Medulla oblongata (tissue), 1 donor: ENCODE data around the gene NXT1.
A peak's percentile ranks its signal among the peaks of the same experiment; 100 is the strongest.
"Not testable (repeated sequence)": the region's sequence is repeated elsewhere in the genome, so short reads cannot be mapped to it uniquely, and the experiment has no call there.

ENCODE experiments used
- DNase-seq: peaks from one replicate; pipeline ENCODE4 v3.0.0-alpha.2; 2015; ENCODE audit errors: extremely low spot score

The NXT1 gene

DNA sequence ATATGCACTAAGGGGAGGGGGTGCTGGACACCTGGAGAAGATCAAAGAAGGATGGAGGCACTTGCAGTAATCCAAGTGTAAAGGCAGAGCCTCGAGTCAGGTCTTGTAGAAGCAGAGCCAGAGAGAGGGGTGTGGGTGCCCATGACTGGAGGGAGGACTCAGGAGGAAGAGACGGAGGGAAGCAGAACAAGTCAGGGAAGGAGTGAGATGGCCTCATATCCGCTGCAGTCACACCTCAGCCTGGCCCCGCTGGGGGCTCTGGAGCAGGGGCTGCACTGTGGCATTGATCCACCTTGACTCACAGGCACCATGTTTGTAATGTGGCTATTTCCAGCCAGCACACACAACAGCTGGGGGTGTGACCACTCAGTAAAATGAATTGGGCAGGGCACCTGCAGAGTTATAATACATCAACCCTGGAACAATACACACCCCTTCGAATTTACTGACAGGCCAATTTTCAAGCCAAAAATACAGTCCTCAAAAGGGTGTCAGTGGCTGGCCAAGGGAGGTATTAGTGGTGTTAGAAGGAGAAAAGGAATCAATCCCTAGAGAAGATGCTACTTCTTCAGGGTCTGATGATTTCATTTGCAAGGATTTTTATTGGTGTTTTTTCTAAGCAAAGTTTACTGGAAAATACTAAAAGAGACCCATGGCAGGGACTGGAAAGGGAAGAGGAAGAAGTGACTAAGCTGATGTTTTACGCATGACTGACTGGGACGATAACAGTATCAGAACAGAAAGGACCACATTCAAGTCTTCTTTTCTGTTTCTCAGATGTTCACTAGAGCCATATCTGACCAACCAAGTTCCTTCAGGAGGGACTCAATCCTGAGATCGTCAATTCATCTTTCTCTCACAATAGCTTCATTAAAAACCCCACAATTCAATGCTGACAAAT, 18.9 kb upstream of the NXT1 start:
- no peak for DNase-seq

DNA sequence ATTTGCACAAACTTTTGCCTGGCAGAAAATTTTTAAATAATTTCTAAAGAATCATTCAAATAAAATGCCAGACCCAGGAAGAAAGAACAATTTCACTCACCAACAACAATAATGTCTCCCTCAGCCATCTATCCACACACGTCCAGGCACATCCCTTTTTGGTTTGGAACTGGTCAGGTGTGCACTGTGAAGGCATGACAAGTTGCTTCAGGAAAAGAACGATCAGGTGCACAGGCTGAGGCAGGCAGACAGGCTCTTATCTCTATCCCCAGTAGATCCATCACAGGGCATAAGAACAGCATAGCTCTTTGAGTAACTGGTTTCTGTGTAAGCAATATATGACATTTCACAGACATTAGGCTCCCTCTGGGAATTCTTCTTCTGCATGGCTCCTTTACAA, 18.1 kb upstream of the NXT1 start:
- DNase-seq = no peak

- DNase-seq = no peak
These were observed 16.5 kb upstream of the NXT1 start for GRCh38 chr20:23334111-23334510.

- DNase-seq = no peak
These were observed 15.1 kb upstream of the NXT1 start for GRCh38 chr20:23335521-23335920.

DNA sequence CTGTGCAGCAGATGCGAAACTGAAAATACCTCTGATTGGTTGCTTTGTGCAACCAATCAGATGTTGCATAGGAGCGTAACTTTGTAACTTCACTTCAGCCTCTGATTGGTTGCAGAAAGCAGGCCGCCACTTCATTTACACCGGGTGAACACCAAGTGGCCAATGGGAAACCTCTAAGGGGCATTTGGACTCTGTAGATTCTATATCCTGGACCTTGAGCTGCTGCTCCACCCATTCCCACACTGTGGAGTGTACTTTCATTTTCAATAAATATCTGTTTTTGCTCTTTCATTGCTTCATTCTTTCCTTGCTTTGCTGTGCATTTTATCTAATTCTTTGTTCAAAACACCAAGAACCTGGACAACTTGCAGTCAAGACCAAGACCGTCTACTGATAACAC, 14.1 kb upstream of the NXT1 start:
- no peak for DNase-seq

DNA sequence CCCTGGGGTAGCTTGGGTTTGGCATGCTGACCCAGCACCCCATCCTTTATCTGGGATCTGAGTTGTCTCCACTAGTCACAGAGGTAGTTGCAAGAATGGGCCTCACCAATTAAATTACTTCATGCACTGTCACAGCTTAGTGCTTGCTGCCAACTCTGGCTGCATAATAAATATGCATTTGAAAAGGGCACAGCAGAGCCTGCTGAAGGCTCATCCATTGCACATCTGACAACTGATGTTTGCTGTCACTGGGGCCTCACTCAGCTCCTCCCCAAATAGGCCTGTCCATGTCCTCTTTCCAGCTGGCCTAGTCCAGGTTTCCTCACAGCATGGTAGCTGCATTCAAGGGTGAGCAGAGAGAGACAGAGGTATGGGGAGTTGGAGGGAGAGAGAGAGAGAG, 13.3 kb upstream of the NXT1 start:
- DNase-seq = no peak

GRCh38 chr20:23339986-23340385, 10.6 kb upstream of the NXT1 start:
- DNase-seq = no peak

DNA sequence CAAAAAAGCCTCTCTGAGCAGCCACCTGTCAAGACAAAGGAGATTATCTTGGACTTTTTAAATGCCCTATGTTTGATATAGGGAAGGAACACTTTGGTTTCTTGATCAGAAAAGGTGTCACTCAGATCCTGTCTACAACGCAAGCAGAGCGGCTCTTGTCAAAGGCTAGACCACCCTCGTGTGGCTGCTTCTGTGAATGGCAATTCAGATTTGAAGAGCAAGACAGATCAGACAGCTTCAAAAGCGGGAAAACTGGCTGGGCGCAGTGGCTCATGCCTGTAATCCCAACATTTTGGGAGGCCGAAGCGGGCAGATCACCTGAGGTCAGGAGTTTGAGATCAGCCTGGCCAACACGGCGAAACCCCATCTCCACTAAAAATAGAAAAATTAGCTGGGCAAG, 10.1 kb upstream of the NXT1 start:
- DNase-seq = peak; percentile 82

- DNase-seq = no peak
These were observed 9.5 kb upstream of the NXT1 start for GRCh38 chr20:23341073-23341472.

GRCh38 chr20:23343590-23343989, 7.0 kb upstream of the NXT1 start:
- no peak for DNase-seq

GRCh38 chr20:23344336-23344735, 6.3 kb upstream of the NXT1 start:
- no peak for DNase-seq

GRCh38 chr20:23346002-23346401, 4.6 kb upstream of the NXT1 start:
- no peak for DNase-seq

- DNase-seq = no peak
These were observed 2.8 kb upstream of the NXT1 start for GRCh38 chr20:23347791-23348190.

GRCh38 chr20:23348510-23348909, 2.1 kb upstream of the NXT1 start:
- DNase-seq = not testable (repeated sequence)

GRCh38 chr20:23349338-23350195, 1.0 kb upstream of the NXT1 start:
- DNase-seq = peak; percentile 86

DNA sequence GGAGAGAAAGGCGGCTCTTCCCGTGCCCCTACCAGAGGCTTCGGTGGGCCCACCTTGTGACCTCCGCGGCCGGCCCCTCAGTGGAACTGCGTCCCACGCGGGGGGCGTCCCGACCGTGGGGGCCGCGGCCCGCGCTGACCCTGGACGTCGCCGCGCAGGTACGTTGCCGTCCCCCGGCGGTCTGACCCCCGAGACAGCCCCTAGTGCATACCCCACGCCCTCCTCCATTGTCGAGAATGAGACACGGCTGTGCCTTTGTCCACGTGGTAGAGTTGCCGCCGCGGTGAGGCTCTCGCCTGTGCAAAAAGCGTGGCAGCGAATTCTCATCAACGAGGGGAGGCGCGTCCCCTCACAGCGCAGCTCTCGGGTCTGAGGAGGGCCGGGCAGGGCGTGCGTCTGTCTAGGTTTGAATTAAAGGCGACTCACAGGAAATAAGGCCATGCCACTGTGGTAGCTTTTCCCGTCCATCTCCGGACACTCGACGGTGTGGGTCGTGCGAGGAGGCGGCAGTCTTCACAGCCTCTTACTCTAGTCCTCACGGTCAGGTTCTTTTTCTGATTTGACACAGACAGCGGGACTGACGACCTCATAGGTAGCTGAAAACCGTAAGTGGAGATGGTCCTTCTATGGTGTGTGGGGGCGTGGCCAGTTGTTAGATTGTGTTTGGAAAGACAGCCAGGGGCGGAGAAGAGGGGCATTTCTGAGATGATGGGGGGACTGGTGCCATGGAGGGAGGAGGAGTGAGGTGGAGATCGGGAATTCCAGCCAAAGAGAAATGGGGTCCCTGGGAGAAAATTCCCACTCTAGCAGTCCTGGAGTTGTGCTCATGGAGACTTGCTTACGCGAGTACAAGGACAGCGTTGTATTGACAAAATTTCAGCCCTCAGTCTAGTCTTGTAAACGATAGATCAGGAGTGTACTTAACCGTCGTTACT, 580 bp downstream of the NXT1 start:
- DNase-seq = peak; percentile 51

DNA sequence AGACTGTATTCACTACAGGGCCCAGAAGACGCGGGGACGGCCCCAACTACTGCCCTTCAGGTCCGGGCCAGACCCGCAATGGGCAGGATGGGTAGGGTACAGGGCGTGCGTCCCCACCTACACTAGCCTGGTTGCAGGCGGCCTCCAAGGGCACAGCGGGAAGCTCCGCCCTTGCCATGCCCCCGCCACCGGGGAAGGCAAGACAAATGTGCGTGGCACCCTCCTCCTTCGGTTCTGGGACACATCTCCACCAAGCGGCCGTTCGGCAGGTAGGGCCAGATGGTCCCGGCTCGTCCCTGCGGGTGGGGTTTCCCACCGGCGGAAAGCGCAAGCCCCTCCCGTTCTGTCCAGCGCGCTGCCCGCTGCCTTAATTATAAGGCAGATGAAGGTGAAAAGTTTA, 5.6 kb downstream of the NXT1 start:
- no peak for DNase-seq

GRCh38 chr20:23357767-23358562, 7.4 kb downstream of the NXT1 start:
- DNase-seq = peak; percentile 98

DNA sequence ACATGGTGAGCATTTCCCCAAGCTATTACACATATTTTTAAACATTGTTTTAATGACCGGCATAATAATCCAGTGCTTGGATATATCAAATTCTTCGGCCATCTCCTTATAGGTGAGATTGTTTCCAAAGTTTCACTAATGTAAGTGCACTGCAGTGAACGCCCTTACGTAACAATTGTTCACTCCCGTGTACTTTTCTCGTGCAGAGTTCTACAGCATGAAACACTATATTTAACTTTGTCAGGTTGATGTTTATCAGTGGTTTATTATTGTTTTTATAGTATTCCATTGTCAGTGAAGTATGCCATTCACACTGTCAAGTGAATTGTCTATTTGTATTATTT, 7.9 kb downstream of the NXT1 start:
- no peak for DNase-seq

DNA sequence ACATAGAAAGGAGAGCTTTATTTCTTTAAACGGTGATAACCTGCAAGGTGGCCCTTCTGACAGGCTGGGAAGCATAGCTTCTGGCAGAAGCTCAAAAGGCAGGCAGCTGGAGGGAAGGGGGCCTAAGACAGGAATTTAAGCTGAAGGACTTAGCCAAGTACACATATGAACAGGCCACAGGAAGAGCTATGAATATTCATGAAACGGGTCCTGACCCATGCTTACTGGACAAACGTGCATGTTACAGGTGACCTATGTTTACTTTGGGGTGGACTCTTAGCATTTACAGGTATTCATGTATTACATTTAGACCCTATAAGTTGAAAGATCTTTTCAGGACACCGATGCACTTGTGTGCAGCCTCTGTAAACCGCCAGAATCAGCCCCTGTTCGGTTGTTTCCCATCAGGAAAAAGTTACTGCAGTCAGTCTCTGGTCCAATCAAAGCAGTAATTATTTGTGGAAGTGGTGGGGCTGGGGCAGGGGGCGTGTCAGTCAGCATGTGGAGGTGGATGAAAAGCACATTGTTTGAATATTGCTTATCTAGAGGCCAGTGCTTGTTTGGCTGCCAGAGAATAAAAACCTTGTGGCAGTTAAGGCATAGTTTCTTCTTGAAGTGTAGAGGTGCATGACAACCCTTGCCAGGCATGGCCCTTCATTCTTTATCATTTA, 8.5 kb downstream of the NXT1 start:
- DNase-seq = no peak
